WTC11 (cell line): ENCODE measurements around the gene MMS19. TPM values are rescaled to one million over a fixed set of nuclear protein-coding genes. Genes with fewer than 3 reads are reported as not detected.

Source experiments
- AFF4 ChIP-seq: sonication (generic); formaldehyde crosslinking; IDR thresholded peaks from 2 replicates; pipeline ENCODE4 v1.8.1; 2023; ENCODE audit warnings: mild to moderate bottlenecking, missing genetic modification reagents, borderline replicate concordance
- ATF2 ChIP-seq: sonication (generic); formaldehyde crosslinking; IDR thresholded peaks from 2 replicates; pipeline ENCODE4 v1.8.1; 2022; ENCODE audit warnings: low read depth, missing genetic modification reagents, borderline replicate concordance
- ATF6 ChIP-seq: sonication (generic); formaldehyde crosslinking; IDR thresholded peaks from 2 replicates; pipeline ENCODE4 v1.8.1; 2023; ENCODE audit warnings: mild to moderate bottlenecking, missing genetic modification reagents
- CREB1 ChIP-seq: sonication (generic); formaldehyde crosslinking; IDR thresholded peaks from 2 replicates; pipeline ENCODE4 v1.8.0; 2023; ENCODE audit warnings: mild to moderate bottlenecking, missing genetic modification reagents
- E2F5 ChIP-seq: sonication (generic); formaldehyde crosslinking; IDR thresholded peaks from 2 replicates; pipeline ENCODE4 v1.8.1; 2022; ENCODE audit warnings: mild to moderate bottlenecking, moderate library complexity, missing genetic modification reagents
- GTF2I ChIP-seq: fragments of 250-450 bp; sonication (Bioruptor Pico); conservative IDR thresholded peaks from 2 replicates; pipeline ENCODE4 v1.4.0; 2021; ENCODE audit warnings: mild to moderate bottlenecking
- IRF1 ChIP-seq: sonication (generic); formaldehyde crosslinking; IDR thresholded peaks from 2 replicates; pipeline ENCODE4 v1.8.0; 2023; ENCODE audit warnings: missing genetic modification reagents
- JUN ChIP-seq: sonication (generic); formaldehyde crosslinking; IDR thresholded peaks from 2 replicates; pipeline ENCODE4 v1.8.0; 2023; ENCODE audit warnings: mild to moderate bottlenecking, missing genetic modification reagents
- OVOL2 ChIP-seq: fragments of 250-450 bp; sonication (Bioruptor Pico); IDR thresholded peaks from 2 replicates; pipeline ENCODE4 v1.9.0; 2021; ENCODE audit warnings: mild to moderate bottlenecking, borderline replicate concordance
- RORB ChIP-seq: fragments of 250-450 bp; sonication (Bioruptor Pico); IDR thresholded peaks from 2 replicates; pipeline ENCODE4 v1.9.0; 2021; ENCODE audit warnings: mild to moderate bottlenecking
- SMAD4 ChIP-seq: sonication (generic); formaldehyde crosslinking; IDR thresholded peaks from 2 replicates; pipeline ENCODE4 v1.8.0; 2022; ENCODE audit warnings: mild to moderate bottlenecking, missing genetic modification reagents
- TCF7 ChIP-seq: sonication (generic); formaldehyde crosslinking; IDR thresholded peaks from 2 replicates; pipeline ENCODE4 v1.8.0; 2022; ENCODE audit warnings: mild to moderate bottlenecking, low read depth, missing genetic modification reagents, moderate library complexity
- TEAD1 ChIP-seq: sonication (generic); formaldehyde crosslinking; IDR thresholded peaks from 2 replicates; pipeline ENCODE4 v1.8.0; 2022; ENCODE audit warnings: mild to moderate bottlenecking, missing genetic modification reagents
- TP53 ChIP-seq: sonication (generic); formaldehyde crosslinking; IDR thresholded peaks from 2 replicates; pipeline ENCODE4 v1.8.1; 2023; ENCODE audit warnings: mild to moderate bottlenecking, missing genetic modification reagents
- ZNF138 ChIP-seq: sonication (generic); formaldehyde crosslinking; conservative IDR thresholded peaks from 2 replicates; pipeline ENCODE4 v1.8.1; 2022; ENCODE audit warnings: mild to moderate bottlenecking, moderate library complexity, missing genetic modification reagents
- ZNF219 ChIP-seq: sonication (generic); formaldehyde crosslinking; IDR thresholded peaks from 2 replicates; pipeline ENCODE4 v1.8.0; 2023; ENCODE audit warnings: missing genetic modification reagents, mild to moderate bottlenecking, borderline replicate concordance
- ZNF423 ChIP-seq: fragments of 250-450 bp; sonication (Bioruptor Pico); IDR thresholded peaks from 2 replicates; pipeline ENCODE4 v2.1.2; 2022; ENCODE audit warnings: mild to moderate bottlenecking, moderate library complexity
- total RNA-seq: library from RNA; stranded (reverse); gene quantifications from 3 replicates; pipeline ENCODE4 v1.2.3, GENCODE V29; 2021
- TF ChIP-seq, protein P1 (sequence below): fragments of 250-450 bp; sonication (Bioruptor Pico); IDR thresholded peaks from 2 replicates; pipeline ENCODE4 v1.8.0; 2021; ENCODE audit warnings: mild to moderate bottlenecking
- TF ChIP-seq, protein P2 (sequence below): sonication (generic); formaldehyde crosslinking; conservative IDR thresholded peaks from 2 replicates; pipeline ENCODE4 v1.8.1; 2023; ENCODE audit warnings: mild to moderate bottlenecking, low read depth, missing genetic modification reagents, moderate library complexity
- TF ChIP-seq, protein P3 (sequence below): fragments of 250-450 bp; sonication (Bioruptor Pico); conservative IDR thresholded peaks from 2 replicates; pipeline ENCODE4 v1.9.0; 2021; ENCODE audit warnings: mild to moderate bottlenecking

MMS19 gene
- total RNA-seq, 1 experiment from 2014 or later = 135 TPM

GRCh38 chr10:97445722-97446639 is 52.2 kb downstream of the MMS19 start, which contains the start of the genes EXOSC1 and ZDHHC16 (continued):
- peak; percentile 59; the same call in 1 of the 2 replicates for TF ChIP-seq E2F5 (CRISPR knock-in tag)
- no peak for TF ChIP-seq ATF2 (CRISPR knock-in tag)
- TF ChIP-seq TCF7 (CRISPR knock-in tag) = no peak
- TF ChIP-seq IRF1 = no peak; the same call in 1 of the 2 replicates
- TF ChIP-seq, protein P1, sequence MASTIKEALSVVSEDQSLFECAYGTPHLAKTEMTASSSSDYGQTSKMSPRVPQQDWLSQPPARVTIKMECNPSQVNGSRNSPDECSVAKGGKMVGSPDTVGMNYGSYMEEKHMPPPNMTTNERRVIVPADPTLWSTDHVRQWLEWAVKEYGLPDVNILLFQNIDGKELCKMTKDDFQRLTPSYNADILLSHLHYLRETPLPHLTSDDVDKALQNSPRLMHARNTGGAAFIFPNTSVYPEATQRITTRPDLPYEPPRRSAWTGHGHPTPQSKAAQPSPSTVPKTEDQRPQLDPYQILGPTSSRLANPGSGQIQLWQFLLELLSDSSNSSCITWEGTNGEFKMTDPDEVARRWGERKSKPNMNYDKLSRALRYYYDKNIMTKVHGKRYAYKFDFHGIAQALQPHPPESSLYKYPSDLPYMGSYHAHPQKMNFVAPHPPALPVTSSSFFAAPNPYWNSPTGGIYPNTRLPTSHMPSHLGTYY (CRISPR knock-in tag) = no peak
- TF ChIP-seq ATF6 = no peak
- no peak for TF ChIP-seq CREB1
- 0 out of 2 replicates have a peak, but pooled peaks have one; percentile 41 for TF ChIP-seq ZNF138 (CRISPR knock-in tag)
- TF ChIP-seq AFF4 (CRISPR knock-in tag) = no peak
- TF ChIP-seq TP53 (CRISPR knock-in tag) = peak; percentile 86; the same call in 1 of the 2 replicates
- no peak for TF ChIP-seq RORB (CRISPR knock-in tag)
- no peak for TF ChIP-seq SMAD4 (CRISPR knock-in tag)
- TF ChIP-seq JUN = 0 out of 2 replicates have a peak, but pooled peaks have one; percentile 68
- TF ChIP-seq ZNF423 (CRISPR knock-in tag) = no peak
- TF ChIP-seq TEAD1 (CRISPR knock-in tag) = 0 out of 2 replicates have a peak, but pooled peaks have one; percentile 14
- TF ChIP-seq OVOL2 (CRISPR knock-in tag) = no peak
- TF ChIP-seq, protein P2, sequence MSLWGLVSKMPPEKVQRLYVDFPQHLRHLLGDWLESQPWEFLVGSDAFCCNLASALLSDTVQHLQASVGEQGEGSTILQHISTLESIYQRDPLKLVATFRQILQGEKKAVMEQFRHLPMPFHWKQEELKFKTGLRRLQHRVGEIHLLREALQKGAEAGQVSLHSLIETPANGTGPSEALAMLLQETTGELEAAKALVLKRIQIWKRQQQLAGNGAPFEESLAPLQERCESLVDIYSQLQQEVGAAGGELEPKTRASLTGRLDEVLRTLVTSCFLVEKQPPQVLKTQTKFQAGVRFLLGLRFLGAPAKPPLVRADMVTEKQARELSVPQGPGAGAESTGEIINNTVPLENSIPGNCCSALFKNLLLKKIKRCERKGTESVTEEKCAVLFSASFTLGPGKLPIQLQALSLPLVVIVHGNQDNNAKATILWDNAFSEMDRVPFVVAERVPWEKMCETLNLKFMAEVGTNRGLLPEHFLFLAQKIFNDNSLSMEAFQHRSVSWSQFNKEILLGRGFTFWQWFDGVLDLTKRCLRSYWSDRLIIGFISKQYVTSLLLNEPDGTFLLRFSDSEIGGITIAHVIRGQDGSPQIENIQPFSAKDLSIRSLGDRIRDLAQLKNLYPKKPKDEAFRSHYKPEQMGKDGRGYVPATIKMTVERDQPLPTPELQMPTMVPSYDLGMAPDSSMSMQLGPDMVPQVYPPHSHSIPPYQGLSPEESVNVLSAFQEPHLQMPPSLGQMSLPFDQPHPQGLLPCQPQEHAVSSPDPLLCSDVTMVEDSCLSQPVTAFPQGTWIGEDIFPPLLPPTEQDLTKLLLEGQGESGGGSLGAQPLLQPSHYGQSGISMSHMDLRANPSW (CRISPR knock-in tag) = no peak
- TF ChIP-seq ZNF219 (CRISPR knock-in tag) = no peak
- TF ChIP-seq, protein P3, sequence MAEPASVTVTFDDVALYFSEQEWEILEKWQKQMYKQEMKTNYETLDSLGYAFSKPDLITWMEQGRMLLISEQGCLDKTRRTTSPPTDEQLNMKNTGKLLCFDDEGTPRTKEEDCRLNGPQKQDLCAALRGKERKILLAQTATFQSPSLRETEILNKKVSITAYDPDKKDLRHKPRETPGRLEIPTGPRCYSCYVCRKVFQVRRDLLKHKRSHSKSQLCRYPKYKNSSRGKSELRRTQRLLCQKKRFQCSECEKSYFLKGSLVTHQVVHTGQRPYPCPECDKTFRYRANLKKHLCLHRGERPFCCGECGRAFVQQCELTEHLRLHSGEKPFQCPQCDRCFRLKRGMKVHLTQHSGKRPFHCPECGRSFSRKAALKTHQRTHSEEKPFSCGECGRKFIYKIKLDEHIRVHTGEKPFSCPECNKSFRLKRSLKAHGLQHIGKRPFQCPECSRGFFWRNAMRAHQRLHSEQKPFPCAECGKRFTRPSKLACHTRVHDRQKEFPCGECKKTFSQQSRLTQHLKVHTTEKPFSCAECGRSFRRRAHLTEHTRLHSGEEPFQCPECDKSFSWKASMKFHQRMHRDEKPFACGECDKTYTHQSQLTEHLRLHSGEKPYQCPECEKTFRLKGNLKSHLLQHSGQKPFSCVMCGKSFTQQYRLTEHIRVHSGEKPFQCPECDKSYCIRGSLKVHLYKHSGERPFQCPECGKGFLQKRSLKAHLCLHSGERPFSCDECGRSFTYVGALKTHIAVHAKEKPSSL (CRISPR knock-in tag) = no peak
- TF ChIP-seq GTF2I (CRISPR knock-in tag) = no peak
- TF ChIP-seq, all 79 proteins: peak for 27
